ENCODE data around the gene IFNL2. TPM values are rescaled to one million over a fixed set of nuclear protein-coding genes. Genes with fewer than 3 reads are reported as not detected.

IFNL2 gene
- total and polyA plus RNA-seq, 2 donors (not counting 3 experiments of a cell fraction or from before 2014, with no cell fraction given) = not detected

GRCh38 chr19:39297931-39298634 is 29.9 kb downstream of the IFNL2 start:
- intact Hi-C loops (cut with micrococcal nuclease) (no loop called here), dilution Hi-C loops (cut with MboI; ENCODE audit: extremely low pct_ligation_motif_present, low sequenced_read_pairs) (no loop called here)
- no peaks in the 10 kb centered on the region for H4K20me1 ChIP-seq (replicated peaks; ENCODE audit: control insufficient read depth, extremely low read depth, insufficient read depth, low read length)
- H2AFZ ChIP-seq (ENCODE audit: low read depth, low read length) = no peak overlapping the region
- H3K27ac ChIP-seq (ENCODE audit: insufficient read depth, low read depth, low read length) = no peak overlapping the region
- DNase-seq (ENCODE audit: low read depth, low spot score) (no peak), FAIRE-seq (no peak)
- H3K9ac ChIP-seq (replicated peaks; ENCODE audit: extremely low read depth, insufficient read depth, low read length) = no peak overlapping the region
- TF ChIP-seq, protein P1, sequence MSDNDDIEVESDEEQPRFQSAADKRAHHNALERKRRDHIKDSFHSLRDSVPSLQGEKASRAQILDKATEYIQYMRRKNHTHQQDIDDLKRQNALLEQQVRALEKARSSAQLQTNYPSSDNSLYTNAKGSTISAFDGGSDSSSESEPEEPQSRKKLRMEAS (IDR thresholded peaks at IDR 0.05; ENCODE audit: insufficient read depth, insufficient read length) = no peak
- H3K36me3 ChIP-seq (ENCODE audit: control insufficient read depth in 2 of 2, extremely low read depth in 1 of 2, insufficient read depth in 2 of 2, low read length in 2 of 2) = no peaks in the 10 kb centered on the region
- H3K9me1 ChIP-seq (replicated peaks; ENCODE audit: control insufficient read depth, extremely low read depth, insufficient read depth, low read length) = no peaks in the 10 kb centered on the region
- H3K4me2 ChIP-seq (ENCODE audit: insufficient read depth, low read length) = no peak overlapping the region
- H3K4me1 ChIP-seq (ENCODE audit: control insufficient read depth, extremely low read depth, insufficient read depth, low read length) = no peaks in the 10 kb centered on the region
- ChIA-PET POLR2A (no interaction called here), CTCF (no interaction called here)
- H3K9me3 ChIP-seq (replicated peaks; ENCODE audit: control insufficient read depth, insufficient read depth, low read length) = no peaks in the 10 kb centered on the region
- BruUV-seq (replicated peaks) = no TSS peak
- H3K79me2 ChIP-seq (ENCODE audit: control insufficient read depth, insufficient read depth, low read length) = no peaks in the 10 kb centered on the region
- peaks cover 4 to 13% of the 10 kb centered on the region in 2 experiments for H3K27me3 ChIP-seq (ENCODE audit: control insufficient read depth in 2 of 2, insufficient read depth in 2 of 2, low read length in 2 of 2)
- no peak overlapping the region for H3K4me3 ChIP-seq (replicated peaks in 1 of 3; ENCODE audit: insufficient read depth in 1 of 3, low read depth in 1 of 3, low read length in 3 of 3)

DNA sequence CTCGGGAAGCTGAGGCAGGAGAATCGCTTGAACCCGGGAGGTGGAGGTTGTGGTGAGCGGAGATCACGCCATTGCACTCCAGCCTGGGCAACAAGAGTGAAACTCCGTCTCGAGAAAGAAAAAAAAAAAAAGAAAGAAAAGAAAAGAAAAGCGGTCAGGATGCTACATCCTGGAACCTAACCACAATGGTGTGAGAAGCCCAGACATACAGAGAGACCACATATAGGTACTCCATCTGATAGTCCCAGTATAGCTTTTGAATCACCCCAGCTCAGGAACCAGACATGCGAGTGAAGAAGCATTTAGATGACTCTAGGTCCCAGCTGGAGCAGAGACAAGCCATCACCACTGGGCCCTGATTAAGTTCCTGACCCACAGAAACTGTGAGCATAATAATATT is 31.2 kb downstream of the IFNL2 start:
- no peaks in the 10 kb centered on the region for H3K79me2 ChIP-seq (ENCODE audit: control insufficient read depth, insufficient read depth, low read length)
- H3K4me3 ChIP-seq (replicated peaks in 1 of 3; ENCODE audit: insufficient read depth in 1 of 3, low read depth in 1 of 3, low read length in 3 of 3) = no peak overlapping the region
- H4K20me1 ChIP-seq (replicated peaks; ENCODE audit: control insufficient read depth, extremely low read depth, insufficient read depth, low read length) = no peaks in the 10 kb centered on the region
- BruUV-seq (replicated peaks) = no TSS peak
- H3K4me1 ChIP-seq (ENCODE audit: control insufficient read depth, extremely low read depth, insufficient read depth, low read length) = no peaks in the 10 kb centered on the region
- FAIRE-seq = no peak
- no peaks in the 10 kb centered on the region for H3K9me1 ChIP-seq (replicated peaks; ENCODE audit: control insufficient read depth, extremely low read depth, insufficient read depth, low read length)
- H3K9me3 ChIP-seq (replicated peaks; ENCODE audit: control insufficient read depth, insufficient read depth, low read length) = no peaks in the 10 kb centered on the region
- no peak overlapping the region for H3K27ac ChIP-seq (ENCODE audit: insufficient read depth, low read depth, low read length)
- peaks cover 14 to 15% of the 10 kb centered on the region in 2 experiments for H3K27me3 ChIP-seq (ENCODE audit: control insufficient read depth in 2 of 2, insufficient read depth in 2 of 2, low read length in 2 of 2)
- no peaks in the 10 kb centered on the region for H3K36me3 ChIP-seq (ENCODE audit: control insufficient read depth in 2 of 2, extremely low read depth in 1 of 2, insufficient read depth in 2 of 2, low read length in 2 of 2)
- no peak overlapping the region for H3K4me2 ChIP-seq (ENCODE audit: insufficient read depth, low read length)
- ChIA-PET POLR2A (no interaction called here), CTCF (no interaction called here)
- no peak for DNase-seq (ENCODE audit: low read depth, low spot score)
- H2AFZ ChIP-seq (ENCODE audit: low read depth, low read length) = no peak overlapping the region
- no peak overlapping the region for H3K9ac ChIP-seq (replicated peaks; ENCODE audit: extremely low read depth, insufficient read depth, low read length)
- intact Hi-C loops (cut with micrococcal nuclease) (no loop called here), dilution Hi-C loops (cut with MboI; ENCODE audit: extremely low pct_ligation_motif_present, low sequenced_read_pairs) (no loop called here)
- TF ChIP-seq FOS (IDR thresholded peaks at IDR 0.05; ENCODE audit: borderline replicate concordance, insufficient read depth, low read length) (no peak), POLR2A (IDR thresholded peaks at IDR 0.05; ENCODE audit: low read depth, low read length) (no peak), MYC (IDR thresholded peaks at IDR 0.05; ENCODE audit: low read depth, low read length) (no peak)
- TF ChIP-seq, protein P2, sequence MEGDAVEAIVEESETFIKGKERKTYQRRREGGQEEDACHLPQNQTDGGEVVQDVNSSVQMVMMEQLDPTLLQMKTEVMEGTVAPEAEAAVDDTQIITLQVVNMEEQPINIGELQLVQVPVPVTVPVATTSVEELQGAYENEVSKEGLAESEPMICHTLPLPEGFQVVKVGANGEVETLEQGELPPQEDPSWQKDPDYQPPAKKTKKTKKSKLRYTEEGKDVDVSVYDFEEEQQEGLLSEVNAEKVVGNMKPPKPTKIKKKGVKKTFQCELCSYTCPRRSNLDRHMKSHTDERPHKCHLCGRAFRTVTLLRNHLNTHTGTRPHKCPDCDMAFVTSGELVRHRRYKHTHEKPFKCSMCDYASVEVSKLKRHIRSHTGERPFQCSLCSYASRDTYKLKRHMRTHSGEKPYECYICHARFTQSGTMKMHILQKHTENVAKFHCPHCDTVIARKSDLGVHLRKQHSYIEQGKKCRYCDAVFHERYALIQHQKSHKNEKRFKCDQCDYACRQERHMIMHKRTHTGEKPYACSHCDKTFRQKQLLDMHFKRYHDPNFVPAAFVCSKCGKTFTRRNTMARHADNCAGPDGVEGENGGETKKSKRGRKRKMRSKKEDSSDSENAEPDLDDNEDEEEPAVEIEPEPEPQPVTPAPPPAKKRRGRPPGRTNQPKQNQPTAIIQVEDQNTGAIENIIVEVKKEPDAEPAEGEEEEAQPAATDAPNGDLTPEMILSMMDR (IDR thresholded peaks at IDR 0.05; ENCODE audit: extremely low read depth in 1 of 2, insufficient read depth in 1 of 2, low read depth in 1 of 2, low read length in 2 of 2) = no peak

All from endothelial cell of umbilical vein (primary cell).